Measurements from ENCODE around the gene CTAG1B.
"Not testable (repeated sequence)": the region's sequence is repeated elsewhere in the genome, so short reads cannot be mapped to it uniquely, and the experiment has no call there.

The CTAG1B gene

DNA sequence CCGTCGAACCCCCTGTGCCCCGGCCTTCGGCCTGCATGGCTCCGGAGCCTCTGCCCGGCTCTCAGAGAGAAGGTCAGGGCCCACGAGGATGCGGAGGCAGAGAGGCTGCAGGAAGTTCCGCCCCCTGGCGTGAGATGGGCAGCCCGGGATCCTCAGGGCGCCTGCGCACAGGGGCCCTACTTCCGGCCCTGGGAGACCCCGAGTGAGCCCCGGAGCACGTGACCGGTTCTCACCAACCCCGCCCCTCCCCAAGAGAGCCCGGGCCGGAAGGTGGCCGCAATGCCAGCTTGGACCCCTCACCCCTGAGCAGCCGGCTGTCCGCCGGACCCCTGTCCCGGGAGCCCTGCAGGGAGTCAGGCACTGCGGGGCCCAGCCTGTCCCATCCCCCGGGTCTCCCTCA lies at the start of gene CTAG1B:
Gene CTAG1B, minus strand, starts transcription at position 101 of the 400 bp plus-strand sequence. Its CDS starts 64 bp downstream, at position 37.
- not testable (repeated sequence) for DNase-seq (ENCODE audit: low read depth in 2 of 2, low spot score in 1 of 2)

DNA sequence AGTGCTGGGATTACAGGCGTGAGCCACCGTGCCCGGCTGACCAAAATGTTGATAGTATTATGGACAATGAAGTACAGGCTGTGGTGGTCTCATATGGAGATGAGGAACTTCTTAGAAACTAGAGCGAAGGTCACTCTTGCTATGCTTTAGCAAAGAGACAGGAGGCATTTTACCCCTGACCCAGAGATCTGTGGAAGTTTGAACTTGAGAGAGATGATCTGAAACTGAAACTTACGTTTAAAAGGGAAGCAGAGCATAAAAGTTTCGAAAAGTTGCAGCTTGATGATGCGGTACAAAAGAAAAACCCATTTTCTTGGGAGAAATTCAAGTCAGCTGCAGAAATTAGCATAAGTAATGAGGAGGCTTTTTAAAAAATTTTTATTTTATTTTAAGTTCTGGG lies 42.8 kb upstream of the CTAG1B start:
- no peak for DNase-seq (ENCODE audit: low read depth in 2 of 2, low spot score in 1 of 2)

DNA sequence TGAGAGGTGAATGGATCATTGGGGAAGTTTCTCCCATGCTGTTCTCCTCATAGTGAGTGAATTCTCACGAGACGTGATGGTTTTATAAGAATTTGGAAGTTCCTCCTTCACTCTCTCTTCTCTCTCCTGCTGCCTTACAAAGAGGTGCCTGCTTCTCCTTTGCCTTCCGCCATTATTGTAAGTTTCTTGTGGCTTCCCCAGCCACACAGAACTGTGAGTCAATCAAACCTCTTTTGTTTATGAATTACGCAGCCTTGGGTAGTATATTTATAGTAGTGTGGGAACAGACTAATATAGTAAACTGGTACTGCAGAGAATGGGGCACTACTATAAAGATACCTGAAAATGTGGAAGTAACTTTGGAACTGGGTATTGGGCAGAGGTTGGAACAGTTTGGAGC lies 42.1 kb upstream of the CTAG1B start:
- DNase-seq (ENCODE audit: low read depth in 2 of 2, low spot score in 1 of 2): no peak

DNA sequence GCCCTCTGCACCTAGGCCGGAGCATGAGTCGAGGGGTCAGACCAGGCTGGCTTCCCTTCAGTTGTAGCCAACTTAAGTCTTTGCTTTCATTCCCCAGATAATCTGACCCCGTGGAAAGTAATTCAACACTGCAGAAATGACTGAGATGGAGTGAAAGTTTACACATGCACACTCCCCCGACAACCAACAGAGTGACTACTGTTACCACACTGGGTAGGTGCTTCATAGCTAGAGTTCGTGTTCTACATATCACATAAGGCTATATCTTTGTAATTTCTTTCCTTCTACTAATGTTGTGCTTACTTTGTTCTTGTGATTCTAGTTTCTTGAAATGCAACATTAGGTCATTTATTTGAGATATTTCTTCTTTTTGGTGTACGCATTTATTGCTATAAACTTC lies 41.5 kb upstream of the CTAG1B start:
- DNase-seq (ENCODE audit: low read depth in 2 of 2, low spot score in 1 of 2): no peak

DNA sequence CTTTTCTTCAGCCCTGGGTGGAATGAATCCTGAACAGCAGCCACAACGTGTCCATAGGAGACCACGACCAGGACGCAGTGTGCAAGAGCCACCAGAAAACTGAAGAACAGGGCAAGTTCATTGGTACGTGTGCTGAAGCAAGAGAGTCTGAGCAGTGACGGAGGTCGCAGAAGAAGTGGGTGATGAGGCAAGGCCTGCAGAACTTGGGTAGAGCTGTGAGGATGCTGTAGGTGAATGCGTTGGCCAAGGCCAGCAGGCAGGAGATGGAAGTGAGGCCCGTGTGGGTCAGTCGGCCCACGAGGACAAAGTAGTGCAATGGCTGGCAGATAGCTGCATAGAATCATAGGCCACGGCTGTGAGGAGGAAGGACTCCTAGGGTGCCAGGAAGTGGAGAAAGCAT lies 39.9 kb upstream of the CTAG1B start:
- DNase-seq (ENCODE audit: low read depth in 2 of 2, low spot score in 1 of 2): no peak

DNA sequence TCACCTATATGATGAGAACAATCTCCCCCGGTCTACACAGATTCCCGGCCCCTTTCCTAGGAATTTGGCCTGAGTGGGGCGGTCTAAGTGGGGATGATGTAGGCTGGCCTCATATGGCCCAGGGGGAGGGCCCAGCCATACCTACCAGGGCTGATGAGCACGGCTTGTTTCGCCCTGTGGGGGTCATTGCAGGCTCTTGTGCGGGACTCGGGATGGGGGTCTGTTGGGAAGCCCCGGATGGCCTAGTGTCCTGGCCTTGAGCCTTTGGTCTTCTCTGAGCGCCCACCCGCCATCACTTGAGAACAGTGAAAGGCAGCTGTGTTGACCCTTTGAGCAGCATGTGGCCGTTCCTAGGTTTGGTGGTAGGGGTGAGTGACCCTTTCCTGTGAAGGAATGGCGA lies 39.1 kb upstream of the CTAG1B start:
- no peak for DNase-seq (ENCODE audit: low read depth in 2 of 2, low spot score in 1 of 2)

DNA sequence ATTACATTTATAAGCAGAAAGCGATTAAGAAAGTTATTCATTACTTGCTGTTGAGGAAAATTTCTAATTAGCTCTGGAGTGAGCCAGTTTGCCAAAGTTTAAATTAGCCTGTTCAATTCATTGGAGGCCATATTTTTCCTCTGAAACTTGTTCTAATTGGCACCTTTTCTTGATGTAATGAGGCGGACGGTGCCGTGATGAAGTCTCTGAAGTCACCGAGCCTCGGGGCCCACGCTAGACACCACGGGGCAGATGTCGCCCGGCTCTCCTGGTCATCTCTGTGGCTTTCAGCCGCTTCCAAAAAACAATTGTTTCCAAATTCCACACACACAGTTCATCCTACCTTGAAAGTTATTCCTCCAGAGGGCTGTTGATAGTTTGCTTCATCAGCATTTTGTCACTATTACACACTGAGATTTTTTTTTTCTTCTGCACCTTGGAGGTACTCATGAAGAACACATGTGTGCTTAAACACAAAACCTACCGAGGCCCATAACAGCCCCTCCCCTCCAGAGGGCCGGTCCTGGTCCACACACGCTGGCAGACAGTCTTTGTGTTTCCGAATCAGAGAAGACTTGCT lies 38.2 kb upstream of the CTAG1B start:
- DNase-seq (ENCODE audit: low read depth in 2 of 2, low spot score in 1 of 2): no peak

DNA sequence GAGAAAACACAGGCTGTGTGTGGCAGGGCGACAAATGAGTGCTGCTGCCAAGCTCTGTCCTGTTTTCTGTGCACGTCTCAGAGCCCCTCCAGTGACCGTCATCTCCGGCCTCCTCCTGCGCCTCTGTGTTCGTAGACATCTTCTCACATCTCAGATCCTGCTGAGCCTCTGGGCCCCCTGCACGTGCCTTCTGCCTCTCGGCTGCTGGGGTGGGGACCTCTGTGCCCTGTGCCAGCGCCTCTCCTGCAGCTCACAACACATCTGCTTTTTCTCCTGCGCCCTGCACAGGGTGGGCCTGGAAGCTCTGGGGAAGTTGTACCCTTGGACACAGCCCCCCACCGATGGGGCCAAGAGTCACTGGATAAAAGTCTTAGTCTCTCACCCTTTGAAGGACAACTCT lies 36.7 kb upstream of the CTAG1B start:
- no peak for DNase-seq (ENCODE audit: low read depth in 2 of 2, low spot score in 1 of 2)

DNA sequence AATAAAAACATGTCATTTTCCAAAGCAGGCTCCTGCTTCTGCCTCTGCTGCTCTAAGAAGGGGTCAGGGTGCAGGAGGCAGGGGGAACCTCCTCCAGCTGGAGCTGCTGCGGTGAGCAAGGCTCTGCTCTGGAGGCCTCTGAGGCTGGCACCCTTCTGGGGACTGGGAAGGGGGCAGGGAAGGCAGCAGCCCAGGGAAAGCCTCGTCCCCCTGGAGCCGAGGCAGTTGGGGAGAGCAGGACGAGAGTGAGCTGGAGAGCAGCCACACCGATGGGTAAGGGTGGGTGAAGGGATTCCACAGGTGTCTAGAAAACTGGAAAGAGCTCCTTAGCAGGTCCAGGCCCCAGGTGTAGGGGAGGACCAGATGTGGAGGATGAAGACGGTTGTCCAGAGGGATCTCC lies 36.3 kb upstream of the CTAG1B start:
- no peak for DNase-seq (ENCODE audit: low read depth in 2 of 2, low spot score in 1 of 2)

DNA sequence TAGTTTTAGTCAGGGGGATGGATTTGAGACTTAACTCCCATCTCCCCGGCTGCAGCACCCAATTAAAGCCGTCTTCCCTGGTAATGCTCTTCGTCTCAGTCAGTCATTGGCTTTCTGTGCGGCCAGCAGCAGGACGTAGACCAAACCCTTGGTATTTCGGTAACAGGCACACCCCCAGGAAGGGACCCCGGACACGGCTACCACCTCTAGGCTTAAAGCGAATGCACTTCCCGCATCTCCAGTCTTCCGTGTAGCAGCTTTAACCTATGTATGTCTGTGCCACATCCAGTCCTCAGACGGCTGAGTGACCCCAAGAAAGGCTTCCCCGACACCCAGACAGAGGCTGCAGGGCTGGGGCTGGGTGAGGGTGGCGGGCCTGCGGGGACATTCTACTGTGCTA lies 35.8 kb upstream of the CTAG1B start:
- no peak for DNase-seq (ENCODE audit: low read depth in 2 of 2, low spot score in 1 of 2)

DNA sequence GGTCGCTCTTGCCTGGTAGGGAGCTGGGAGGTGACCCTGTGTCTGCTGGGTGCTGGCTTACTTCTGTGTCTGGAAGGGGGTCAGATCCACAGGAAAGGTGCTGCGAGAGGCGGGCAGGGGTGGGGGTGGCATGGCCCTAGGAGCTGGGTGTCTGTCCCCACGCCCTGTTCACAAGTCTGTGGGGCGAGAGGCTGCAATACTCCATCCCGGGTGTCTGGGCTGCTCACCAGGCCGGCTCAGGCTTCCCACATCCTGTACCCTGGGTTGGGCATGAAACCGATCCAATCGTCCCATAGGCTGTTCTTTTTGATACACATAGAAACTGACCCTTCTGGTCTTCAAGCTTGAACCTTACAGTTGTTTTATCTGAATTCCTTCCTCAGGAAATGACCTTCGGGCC lies 35.3 kb upstream of the CTAG1B start:
- DNase-seq (ENCODE audit: low read depth in 2 of 2, low spot score in 1 of 2): no peak

DNA sequence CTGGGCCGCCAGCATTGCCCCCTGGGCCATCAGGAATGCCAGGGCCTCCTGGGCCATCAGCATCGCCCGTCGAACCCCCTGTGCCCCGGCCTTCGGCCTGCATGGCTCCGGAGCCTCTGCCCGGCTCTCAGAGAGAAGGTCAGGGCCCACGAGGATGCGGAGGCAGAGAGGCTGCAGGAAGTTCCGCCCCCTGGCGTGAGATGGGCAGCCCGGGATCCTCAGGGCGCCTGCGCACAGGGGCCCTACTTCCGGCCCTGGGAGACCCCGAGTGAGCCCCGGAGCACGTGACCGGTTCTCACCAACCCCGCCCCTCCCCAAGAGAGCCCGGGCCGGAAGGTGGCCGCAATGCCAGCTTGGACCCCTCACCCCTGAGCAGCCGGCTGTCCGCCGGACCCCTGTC lies 34.3 kb upstream of the CTAG1B start, which contains the start of gene CTAG2:
Gene CTAG2, minus strand, starts transcription at position 167 of the 400 bp plus-strand sequence. Its CDS starts 64 bp downstream, at position 103.
- DNase-seq (ENCODE audit: low read depth in 2 of 2, low spot score in 1 of 2): not testable (repeated sequence)

DNA sequence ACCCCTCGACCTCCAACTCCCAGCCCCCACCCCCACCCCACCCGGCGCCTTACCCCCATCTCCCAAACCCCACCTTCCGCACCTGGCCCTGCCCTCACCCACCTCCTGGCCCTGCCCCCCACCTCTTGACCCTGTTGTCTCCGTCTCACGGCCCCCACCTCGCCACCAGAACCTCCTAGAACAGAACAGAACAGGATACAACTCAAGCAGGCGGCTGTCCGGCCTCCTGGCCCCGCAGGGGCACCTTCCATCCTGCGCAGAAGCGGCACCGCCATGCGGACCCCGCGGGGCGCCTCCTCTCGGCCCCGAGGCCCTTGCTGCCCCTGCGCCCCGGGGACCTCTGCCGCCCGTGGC lies 33.9 kb upstream of the CTAG1B start:
- DNase-seq (ENCODE audit: low read depth in 2 of 2, low spot score in 1 of 2): no peak

DNA sequence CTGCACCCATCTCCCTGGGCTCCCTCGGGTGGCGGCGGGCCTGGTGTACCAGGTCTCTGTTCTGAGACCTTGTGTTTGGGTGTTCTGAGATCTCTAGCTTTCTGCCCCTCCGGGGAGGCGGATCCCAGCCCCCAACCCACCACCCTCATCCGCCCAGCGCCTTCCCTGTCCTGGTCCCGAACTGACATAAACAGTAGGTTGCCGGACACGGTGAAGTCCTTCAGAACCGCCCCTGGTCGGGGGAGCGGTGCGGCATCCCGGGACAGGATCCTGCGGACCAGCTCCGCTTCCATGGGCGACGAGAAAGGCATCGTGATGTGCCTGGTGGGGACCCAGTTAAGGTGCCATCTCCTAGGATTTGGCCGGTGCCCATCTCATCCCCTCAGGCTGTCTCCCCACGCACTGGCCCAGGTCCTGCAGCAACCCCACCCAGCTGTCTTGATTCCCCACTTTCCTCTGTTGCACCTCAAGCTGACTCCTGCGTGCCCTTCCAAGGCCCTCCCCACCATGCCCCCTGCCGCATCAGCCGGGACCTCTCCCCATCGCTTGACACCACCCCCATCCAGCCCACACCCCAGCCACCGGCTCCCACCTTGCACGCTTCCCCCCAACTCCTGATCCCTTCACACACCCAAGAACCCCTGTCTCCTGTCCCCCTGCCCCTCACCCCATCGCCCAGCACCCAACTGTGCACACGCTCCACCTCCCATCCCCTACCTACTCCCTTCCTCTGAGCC lies 33.4 kb upstream of the CTAG1B start:
- no peak for DNase-seq (ENCODE audit: low read depth in 2 of 2, low spot score in 1 of 2)

DNA sequence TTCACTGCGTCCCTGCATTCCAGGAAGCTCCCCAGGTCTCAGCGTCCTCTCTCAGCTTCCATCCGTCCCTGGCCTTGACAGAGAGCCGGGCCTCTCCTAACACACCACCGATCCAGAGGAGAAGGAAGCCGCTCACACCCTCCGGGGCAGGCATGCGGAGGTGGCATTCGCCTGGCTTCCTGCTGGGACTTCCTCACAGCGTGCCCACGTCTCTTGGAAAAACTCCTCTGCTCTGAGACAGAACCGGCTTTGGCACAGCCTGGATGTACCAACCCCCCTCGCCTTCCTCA lies 31.1 kb upstream of the CTAG1B start:
- no peak for DNase-seq (ENCODE audit: low read depth in 2 of 2, low spot score in 1 of 2)

DNA sequence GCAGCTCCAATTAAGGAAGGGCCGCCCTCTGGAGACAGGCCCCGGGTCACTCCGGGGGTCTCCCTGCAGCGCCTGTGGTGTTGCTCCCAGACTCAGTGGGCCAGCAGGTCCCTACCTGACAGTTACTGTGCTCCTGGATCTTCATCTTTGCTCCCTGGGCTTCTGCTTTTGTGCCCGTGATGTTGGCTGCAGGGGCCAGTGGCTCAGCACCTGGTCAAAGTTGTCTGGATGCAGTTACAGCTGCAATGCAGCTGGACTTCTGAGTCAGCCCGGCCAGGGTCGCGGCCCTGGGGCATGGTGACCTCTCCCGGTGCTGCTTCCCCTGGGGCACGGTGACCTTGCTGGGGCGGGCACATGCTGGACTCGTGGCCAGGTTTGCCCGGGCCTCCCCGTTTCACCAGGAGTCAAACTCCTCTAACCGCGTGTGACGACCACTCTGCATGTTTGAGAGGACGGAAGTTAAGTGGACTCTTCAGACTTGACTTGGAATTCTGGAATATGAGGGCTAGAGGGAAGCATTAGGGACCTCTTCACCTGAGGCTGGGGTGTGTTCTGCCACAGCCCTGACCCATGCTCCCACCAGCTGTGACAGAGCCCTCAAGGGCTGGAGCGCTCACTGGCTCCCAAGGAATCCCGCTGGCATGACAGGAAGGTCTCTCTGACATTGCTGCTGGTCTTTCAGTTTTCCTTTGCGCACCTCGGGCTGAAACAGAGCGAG lies 30.6 kb upstream of the CTAG1B start:
- no peak for DNase-seq (ENCODE audit: low read depth in 2 of 2, low spot score in 1 of 2)

DNA sequence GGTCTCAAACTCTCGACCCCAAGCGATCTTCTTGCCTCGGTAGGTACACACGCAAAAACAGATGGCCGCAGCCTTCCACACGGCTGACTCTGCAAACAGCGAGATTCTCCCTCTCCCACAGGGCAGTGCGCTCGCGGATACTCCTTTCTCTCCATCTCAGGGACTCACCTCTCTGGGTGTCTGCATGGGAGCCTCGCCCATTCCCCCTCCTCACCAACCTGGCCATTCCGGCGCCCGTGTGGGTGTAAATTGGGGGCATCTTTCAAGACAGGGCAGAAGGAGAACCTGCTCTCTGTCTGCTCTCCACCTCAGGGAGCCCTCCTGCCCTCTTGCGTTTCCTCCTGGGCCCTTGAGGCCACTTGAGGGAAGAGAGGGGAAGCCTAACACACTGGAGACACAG lies 29.8 kb upstream of the CTAG1B start:
- DNase-seq (ENCODE audit: low read depth in 2 of 2, low spot score in 1 of 2): no peak

DNA sequence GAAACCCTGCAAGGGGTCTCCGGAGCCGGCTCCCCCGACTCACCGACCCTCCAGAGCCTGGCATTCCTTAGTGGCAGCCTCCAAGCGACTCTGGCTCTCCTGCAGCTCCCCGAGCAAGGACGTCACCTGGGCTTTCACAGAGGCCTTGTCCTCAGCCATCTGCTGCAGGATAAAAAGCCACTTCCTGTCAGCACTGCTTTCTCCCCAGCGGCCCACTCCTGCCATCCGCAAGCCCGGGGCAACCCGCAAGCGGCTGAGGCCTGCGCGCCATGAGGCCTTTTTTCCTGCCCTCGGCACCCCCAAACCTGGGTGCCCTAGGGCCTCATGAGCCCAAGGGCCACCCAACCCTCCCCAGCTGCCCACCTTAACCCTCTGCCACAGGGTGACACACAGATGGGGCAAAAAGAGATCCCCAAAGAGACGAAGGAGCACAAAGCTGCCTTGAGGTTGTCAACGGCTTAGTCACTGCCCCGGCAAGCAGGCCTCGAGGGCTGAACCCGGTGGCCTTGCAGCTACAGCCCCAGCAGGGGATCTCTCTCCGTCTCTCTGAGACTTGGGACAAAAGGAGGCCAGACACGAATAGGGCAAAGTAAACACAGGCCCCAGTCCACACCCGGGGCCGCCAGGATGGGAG lies 26.8 kb upstream of the CTAG1B start:
- not testable (repeated sequence) for DNase-seq (ENCODE audit: low read depth in 2 of 2, low spot score in 1 of 2)

DNA sequence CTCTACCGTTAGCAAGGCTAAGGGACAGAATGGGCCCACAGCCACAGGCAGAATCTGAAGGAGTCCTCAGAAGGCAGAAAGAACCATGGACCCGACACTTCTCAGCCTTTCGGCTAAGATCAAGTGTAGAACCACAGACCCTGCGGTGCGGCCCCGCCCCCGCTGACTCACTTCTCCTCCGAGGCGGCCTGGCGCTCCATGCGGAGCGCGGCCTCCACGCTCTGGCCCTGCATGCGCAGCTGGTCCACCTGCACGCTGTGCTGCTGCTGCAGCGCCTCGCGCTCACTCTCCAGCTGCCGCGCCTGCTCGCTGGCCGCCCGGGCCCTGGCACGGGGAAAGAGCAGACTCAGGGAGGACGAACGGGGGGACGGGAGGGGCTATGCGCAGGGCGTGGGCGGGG lies 24.6 kb upstream of the CTAG1B start:
- not testable (repeated sequence) for DNase-seq (ENCODE audit: low read depth in 2 of 2, low spot score in 1 of 2)

DNA sequence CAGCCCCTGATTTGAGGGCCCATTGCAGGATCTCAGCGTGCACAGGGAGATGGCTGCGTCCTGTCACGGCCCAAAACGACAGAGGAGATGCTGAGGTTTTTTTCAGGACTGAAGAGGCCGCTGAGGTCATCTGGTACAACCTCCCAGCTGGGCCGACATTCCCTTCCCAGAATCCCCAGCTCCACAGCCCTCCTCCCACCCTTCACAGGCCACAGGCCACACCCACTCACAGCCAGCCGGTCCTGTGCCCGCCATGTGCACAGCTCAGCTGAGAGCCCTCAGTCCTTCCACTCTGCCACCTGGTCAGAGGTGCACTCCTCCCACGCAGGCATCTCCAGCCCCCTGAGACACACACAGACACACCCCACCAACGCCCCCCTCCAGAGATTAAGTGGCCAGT lies 22.7 kb upstream of the CTAG1B start:
- not testable (repeated sequence) for DNase-seq (ENCODE audit: low read depth in 2 of 2, low spot score in 1 of 2)

DNA sequence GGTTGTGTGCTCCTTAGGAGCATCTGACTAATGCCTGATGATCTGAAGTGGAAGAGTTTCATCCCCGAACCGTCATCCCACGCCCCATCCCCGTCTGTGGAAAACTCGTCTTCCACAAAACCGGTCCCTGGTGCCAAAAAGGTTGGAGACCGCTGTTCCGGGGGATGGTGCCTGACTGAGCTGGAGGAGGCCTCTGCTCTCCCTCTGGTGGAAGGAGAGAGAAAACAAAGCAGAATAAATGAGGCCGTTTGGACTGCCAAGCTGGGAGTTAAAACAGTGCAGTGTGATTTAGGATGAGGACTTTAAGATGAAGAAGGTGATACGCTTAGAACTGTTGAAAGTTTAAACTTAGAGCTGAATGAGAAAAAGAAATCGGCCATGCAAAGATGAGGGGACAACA lies 14.6 kb upstream of the CTAG1B start:
- DNase-seq (ENCODE audit: low read depth in 2 of 2, low spot score in 1 of 2): not testable (repeated sequence)

DNA sequence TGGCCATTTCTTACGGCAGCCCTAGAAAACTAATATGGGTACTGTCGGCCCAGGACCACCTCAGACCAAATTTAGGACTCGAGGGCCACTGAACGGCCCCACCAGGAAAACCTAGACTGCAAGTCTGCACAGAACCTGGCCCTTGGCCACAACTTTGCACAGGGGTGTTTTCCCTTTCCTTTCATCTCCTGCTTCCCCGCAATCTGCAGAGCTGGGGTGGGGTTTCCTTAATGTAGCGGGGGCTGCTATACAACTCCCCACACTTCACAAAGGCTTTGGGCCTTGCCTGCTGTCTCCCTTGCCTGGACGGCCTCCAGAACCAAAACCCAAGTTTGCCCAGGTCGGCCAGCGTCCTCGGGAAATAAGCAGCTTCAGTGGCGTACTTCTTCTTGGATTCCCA lies 11.9 kb upstream of the CTAG1B start:
- not testable (repeated sequence) for DNase-seq (ENCODE audit: low read depth in 2 of 2, low spot score in 1 of 2)
